Measurements from ENCODE around the gene TMED10.
A peak's percentile ranks its signal among the peaks of the same experiment; 100 is the strongest.

The TMED10 gene

DNA sequence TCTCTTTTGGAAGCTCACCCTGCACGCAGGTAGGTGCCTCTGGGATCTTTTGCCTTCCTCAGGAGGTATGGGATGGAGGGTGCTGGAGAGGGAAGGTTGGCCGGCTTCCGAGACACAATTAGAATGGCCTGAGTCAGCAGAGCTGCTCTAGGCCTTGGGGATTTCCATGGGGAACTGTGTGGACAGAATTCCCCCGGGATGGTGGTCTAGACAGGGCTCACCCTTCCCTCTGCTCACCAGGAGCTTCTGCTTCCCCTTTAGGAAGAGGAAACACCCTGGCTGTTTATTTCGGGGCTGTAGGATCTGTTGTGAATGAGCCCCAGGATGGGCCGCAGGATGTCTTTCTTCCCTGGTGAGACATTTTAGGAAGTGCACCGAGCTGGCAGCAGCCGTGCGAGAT lies 43.7 kb upstream of the TMED10 start:
- no peaks in the 10 kb centered on the region for H3K79me2 ChIP-seq
- TF ChIP-seq, protein P1, sequence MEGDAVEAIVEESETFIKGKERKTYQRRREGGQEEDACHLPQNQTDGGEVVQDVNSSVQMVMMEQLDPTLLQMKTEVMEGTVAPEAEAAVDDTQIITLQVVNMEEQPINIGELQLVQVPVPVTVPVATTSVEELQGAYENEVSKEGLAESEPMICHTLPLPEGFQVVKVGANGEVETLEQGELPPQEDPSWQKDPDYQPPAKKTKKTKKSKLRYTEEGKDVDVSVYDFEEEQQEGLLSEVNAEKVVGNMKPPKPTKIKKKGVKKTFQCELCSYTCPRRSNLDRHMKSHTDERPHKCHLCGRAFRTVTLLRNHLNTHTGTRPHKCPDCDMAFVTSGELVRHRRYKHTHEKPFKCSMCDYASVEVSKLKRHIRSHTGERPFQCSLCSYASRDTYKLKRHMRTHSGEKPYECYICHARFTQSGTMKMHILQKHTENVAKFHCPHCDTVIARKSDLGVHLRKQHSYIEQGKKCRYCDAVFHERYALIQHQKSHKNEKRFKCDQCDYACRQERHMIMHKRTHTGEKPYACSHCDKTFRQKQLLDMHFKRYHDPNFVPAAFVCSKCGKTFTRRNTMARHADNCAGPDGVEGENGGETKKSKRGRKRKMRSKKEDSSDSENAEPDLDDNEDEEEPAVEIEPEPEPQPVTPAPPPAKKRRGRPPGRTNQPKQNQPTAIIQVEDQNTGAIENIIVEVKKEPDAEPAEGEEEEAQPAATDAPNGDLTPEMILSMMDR (IDR thresholded peaks at IDR 0.05), result no peak

DNA sequence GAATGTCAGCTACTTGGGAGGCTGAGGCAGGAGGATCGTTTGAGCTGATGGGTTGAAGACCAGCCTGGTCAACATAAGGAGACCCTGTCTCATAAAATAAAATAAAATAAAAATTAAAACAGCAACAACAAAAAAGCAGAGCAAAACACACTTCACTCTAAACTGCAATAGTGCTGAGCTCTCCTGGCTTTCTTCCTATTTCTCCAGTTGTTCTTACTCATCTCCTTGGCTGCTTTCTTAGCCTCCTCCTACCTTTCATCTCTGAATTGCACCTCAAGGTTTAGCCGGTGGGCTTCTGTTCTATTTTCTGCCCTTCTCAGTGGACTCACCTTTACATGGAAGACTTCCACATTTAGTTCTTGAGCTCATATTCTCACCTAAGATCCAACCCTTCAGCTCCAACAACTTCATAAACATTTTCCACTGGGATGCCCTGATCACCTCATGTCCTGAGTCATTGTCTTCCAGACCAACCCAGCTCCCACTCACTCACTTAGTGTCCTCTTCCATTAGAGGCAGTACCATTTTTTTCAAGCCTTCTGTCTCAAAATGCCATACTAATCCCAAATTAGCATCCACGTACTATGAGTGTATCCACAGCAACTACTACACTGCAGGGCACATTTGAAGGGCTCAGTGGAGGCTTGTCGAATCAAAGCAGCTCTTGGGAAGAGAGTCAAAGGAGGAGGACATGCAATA lies 41.2 kb upstream of the TMED10 start:
- Histone ChIP-seq H3K27ac (no peak overlapping the region), H3K27me3 (ENCODE audit: control insufficient read depth, insufficient read depth, low read length) (no peaks in the 10 kb centered on the region), H3K36me3 (ENCODE audit: control insufficient read depth, insufficient read depth, low read length) (no peaks in the 10 kb centered on the region), H3K4me1 (no peaks in the 10 kb centered on the region), H3K4me3 (ENCODE audit: low read depth, low read length) (no peak overlapping the region), H2AFZ (no peak overlapping the region), H3K9ac (no peak overlapping the region), H3K4me2 (ENCODE audit: low read length) (no peak overlapping the region), H3K79me2 (no peaks in the 10 kb centered on the region), H3K9me3 (ENCODE audit: control insufficient read depth, low read length) (no peaks in the 10 kb centered on the region)
- TF ChIP-seq, protein P1 (IDR thresholded peaks at IDR 0.05), result no peak

More for the DNA sequence above, 43.7 kb upstream of the TMED10 start:
- Histone ChIP-seq H3K4me2 (ENCODE audit: low read length) (no peak overlapping the region), H2AFZ (peak overlapping the region; percentile 30), H3K27ac (no peak overlapping the region), H3K27me3 (ENCODE audit: control insufficient read depth, insufficient read depth, low read length) (no peaks in the 10 kb centered on the region), H3K9ac (no peak overlapping the region), H3K4me1 (peaks cover 2% of the 10 kb centered on the region), H3K4me3 (ENCODE audit: low read depth, low read length) (no peak overlapping the region), H3K9me3 (ENCODE audit: control insufficient read depth, low read length) (no peaks in the 10 kb centered on the region), H3K36me3 (ENCODE audit: control insufficient read depth, insufficient read depth, low read length) (no peaks in the 10 kb centered on the region)

DNA sequence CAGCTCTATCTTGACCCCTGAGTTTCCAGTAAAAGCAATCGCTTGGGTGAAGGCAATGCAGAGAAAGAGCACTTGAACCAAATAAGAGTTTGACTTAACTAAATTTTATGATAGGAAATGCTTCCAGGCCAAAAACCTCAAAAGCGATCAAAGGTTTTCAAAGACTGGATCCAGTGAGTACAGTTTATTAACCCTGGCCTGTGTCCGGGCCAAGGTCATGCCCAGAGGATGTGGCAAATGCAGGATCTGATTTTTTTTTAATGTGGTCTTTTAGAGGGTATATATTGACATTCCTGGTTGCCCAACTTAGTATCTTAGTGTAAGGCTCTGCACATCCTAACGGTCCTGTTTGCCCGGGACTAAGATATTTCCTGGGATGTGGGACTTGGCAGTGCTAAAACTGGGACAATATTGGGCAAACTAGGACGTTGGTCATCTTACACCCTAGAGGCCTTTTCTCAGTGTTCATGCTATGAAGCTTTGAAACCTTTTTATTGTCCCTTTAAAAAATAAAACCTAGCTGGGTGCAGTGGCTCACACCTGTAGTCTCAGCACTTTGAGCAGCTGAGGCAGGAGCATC lies 40.1 kb upstream of the TMED10 start:
- Histone ChIP-seq H3K79me2 (no peaks in the 10 kb centered on the region), H3K9ac (no peak overlapping the region), H3K9me3 (ENCODE audit: control insufficient read depth, low read length) (no peaks in the 10 kb centered on the region), H3K4me1 (no peaks in the 10 kb centered on the region), H3K4me2 (ENCODE audit: low read length) (no peak overlapping the region), H2AFZ (no peak overlapping the region), H3K27me3 (ENCODE audit: control insufficient read depth, insufficient read depth, low read length) (no peaks in the 10 kb centered on the region), H3K4me3 (ENCODE audit: low read depth, low read length) (no peak overlapping the region), H3K36me3 (ENCODE audit: control insufficient read depth, insufficient read depth, low read length) (no peaks in the 10 kb centered on the region), H3K27ac (no peak overlapping the region)
- TF ChIP-seq, protein P1 (IDR thresholded peaks at IDR 0.05), result no peak

DNA sequence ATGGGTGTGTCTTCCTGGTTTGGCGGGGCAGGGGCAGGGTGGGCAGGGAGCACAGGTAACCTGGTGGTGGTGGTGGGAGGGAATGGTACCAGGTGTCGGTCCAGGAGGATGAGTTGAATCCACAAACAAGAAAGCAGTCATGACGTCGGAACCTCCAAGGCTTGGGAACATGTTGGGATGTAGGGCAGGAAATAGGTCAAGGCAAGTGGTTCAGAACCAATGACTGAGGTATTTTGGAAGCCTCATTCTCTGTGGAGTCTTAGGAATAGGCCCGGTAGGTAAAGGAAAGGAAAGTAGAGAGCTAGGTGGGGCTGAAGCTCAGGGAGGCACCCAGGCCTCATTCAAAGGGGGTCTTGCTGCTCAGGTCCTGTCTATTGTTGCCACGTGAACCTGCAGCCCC lies 39.1 kb upstream of the TMED10 start:
- TF ChIP-seq, protein P1 (IDR thresholded peaks at IDR 0.05), result no peak
- Histone ChIP-seq H3K4me1 (no peaks in the 10 kb centered on the region), H3K9ac (no peak overlapping the region), H3K36me3 (ENCODE audit: control insufficient read depth, insufficient read depth, low read length) (no peaks in the 10 kb centered on the region), H3K9me3 (ENCODE audit: control insufficient read depth, low read length) (no peaks in the 10 kb centered on the region), H3K4me2 (ENCODE audit: low read length) (no peak overlapping the region), H3K27ac (no peak overlapping the region), H3K79me2 (no peaks in the 10 kb centered on the region), H3K4me3 (ENCODE audit: low read depth, low read length) (no peak overlapping the region), H3K27me3 (ENCODE audit: control insufficient read depth, insufficient read depth, low read length) (no peaks in the 10 kb centered on the region), H2AFZ (no peak overlapping the region)

DNA sequence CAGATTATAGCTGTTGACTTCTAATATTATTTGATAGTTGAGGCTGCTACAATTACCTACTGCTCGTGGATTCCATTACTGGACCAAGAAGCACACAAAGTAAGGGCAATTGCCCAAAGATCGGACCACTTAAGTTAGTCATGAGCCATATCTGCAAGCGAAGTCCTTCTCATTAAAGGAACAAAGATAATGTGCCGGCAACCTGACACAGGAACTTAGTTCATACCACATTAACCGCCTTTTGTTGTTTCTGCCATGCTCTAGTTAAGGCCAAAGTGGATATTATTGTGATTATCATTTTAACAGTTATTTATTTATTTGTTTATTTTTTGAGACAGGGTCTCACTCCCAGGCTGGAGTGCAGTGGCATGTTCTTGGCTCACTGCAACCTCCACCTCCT lies 38.1 kb upstream of the TMED10 start:
- H2AFZ ChIP-seq, result no peak overlapping the region
- no peak overlapping the region for H3K4me3 ChIP-seq (ENCODE audit: low read depth, low read length)
- no peaks in the 10 kb centered on the region for H3K27me3 ChIP-seq (ENCODE audit: control insufficient read depth, insufficient read depth, low read length)
- no peaks in the 10 kb centered on the region for H3K79me2 ChIP-seq
- H3K9ac ChIP-seq, result no peak overlapping the region
- no peak overlapping the region for H3K27ac ChIP-seq
- H3K4me2 ChIP-seq (ENCODE audit: low read length), result no peak overlapping the region
- H3K4me1 ChIP-seq, result no peaks in the 10 kb centered on the region
- TF ChIP-seq, protein P1 (IDR thresholded peaks at IDR 0.05), result no peak
- H3K36me3 ChIP-seq (ENCODE audit: control insufficient read depth, insufficient read depth, low read length), result no peaks in the 10 kb centered on the region
- H3K9me3 ChIP-seq (ENCODE audit: control insufficient read depth, low read length), result no peaks in the 10 kb centered on the region
